Body of pancreas (tissue), 4 donors: ENCODE results near the gene RCAN2.

ENCODE experiments used
- POLR2A ChIP-seq, 3 donors: fragments of 450-650 bp; IDR thresholded peaks; one replicate each; pipeline ENCODE4 v1.6.1; 2016; ENCODE audit warnings: antibody characterized with exemption in 3 of 3, mild to moderate bottlenecking in 2 of 3
- TF ChIP-seq, protein P1 (sequence below), 7 experiments: fragments of 450-650 bp in 4 of 7; fragments of 200-600 bp in 3 of 7; sonication (generic) in 3 of 7; IDR thresholded peaks; one replicate each; pipeline ENCODE4 v1.5.1; 2016 to 2019; ENCODE audit warnings: antibody characterized with exemption in 7 of 7

DNA sequence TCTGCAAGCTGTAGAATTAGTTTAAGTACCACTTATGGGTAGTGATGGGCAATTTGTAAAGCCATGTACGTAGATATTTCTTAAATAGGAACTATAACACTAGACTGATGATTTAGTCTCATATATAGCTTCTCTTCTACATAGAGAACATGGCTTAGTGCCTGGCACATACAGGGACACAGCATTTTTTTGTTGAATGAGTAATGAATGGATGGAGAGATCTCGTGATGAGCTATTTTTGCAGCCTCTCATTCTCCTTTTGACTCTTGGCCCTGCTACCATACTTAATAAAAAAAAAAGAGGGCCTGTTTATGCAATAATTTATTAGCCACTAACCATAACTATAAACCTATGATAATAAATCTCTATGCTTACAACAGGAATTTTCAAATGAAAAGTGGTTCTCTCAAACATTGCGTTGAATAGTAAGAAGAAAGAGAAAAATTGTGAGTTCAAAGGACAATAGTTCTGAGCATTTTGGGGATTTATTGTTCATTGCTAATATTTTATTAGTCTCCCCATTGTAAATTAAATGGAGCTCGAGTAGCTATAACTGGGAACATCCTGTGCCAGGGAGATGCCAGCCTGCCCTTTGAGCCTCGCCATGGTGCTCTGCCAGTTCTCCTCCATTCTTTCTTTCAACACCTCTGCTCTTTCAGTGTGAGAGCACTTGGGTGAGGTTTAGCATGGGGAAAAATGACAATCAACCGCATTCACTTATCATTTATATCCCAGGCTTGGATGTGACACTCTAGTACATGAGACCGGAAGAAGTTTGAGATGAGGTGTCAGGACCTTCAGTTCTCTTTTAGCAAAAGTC, 14.7 kb upstream of the RCAN2 start:
- TF ChIP-seq, protein P1, sequence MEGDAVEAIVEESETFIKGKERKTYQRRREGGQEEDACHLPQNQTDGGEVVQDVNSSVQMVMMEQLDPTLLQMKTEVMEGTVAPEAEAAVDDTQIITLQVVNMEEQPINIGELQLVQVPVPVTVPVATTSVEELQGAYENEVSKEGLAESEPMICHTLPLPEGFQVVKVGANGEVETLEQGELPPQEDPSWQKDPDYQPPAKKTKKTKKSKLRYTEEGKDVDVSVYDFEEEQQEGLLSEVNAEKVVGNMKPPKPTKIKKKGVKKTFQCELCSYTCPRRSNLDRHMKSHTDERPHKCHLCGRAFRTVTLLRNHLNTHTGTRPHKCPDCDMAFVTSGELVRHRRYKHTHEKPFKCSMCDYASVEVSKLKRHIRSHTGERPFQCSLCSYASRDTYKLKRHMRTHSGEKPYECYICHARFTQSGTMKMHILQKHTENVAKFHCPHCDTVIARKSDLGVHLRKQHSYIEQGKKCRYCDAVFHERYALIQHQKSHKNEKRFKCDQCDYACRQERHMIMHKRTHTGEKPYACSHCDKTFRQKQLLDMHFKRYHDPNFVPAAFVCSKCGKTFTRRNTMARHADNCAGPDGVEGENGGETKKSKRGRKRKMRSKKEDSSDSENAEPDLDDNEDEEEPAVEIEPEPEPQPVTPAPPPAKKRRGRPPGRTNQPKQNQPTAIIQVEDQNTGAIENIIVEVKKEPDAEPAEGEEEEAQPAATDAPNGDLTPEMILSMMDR (IDR thresholded peaks at IDR 0.05): no peak
- no peak for TF ChIP-seq POLR2A (IDR thresholded peaks at IDR 0.05)
